ENCODE measurements around the gene MS4A2.
"Not testable (repeated sequence)": the region's sequence is repeated elsewhere in the genome, so short reads cannot be mapped to it uniquely, and the experiment has no call there.

The MS4A2 gene

DNA sequence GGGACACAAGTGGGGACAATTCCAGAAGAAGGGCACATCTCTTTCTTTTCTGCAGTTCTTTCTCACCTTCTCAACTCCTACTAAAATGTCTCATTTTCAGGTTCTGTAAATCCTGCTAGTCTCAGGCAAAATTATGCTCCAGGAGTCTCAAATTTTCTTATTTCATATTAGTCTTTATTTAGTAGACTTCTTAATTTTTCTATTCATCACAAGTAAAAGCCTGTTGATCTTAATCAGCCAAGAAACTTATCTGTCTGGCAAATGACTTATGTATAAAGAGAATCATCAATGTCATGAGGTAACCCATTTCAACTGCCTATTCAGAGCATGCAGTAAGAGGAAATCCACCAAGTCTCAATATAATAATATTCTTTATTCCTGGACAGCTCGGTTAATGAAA is at the start of gene MS4A2:
TSS of gene MS4A2 (plus strand) at position 301 of the 400 bp plus-strand sequence. CDS start 102 bp downstream, outside the sequence.
- no peak for DNase-seq

GRCh38 chr11:60040109-60040508 is 48.4 kb upstream of the MS4A2 start, which contains the start of gene OOSP2:
OOSP2 (plus strand) TSS chr11:60040409; CDS start chr11:60040460, 51 bp downstream.
- DNase-seq: no peak

- DNase-seq: not testable (repeated sequence)
These were observed 38.0 kb upstream of the MS4A2 start for GRCh38 chr11:60050422-60050821.

DNA sequence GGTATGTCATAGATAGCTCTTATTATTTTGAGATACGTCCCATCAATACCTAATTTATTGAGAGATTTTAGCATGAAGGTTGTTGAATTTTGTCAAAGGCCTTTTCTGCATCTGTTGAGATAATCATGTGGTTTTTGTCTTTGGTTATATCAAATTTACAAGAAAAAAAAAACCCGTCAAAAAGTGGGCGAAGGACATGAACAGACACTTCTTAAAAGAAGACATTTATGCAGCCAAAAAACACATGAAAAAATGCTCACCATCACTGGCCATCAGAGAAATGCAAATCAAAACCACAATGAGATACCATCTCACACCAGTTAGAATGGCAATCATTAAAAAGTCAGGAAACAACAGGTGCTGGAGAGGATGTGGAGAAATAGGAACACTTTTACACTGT is 37.6 kb upstream of the MS4A2 start:
- not testable (repeated sequence) for DNase-seq

GRCh38 chr11:60056349-60056969 is 32.0 kb upstream of the MS4A2 start, which contains the start of gene MS4A3:
MS4A3 (plus strand) TSS chr11:60056665; CDS start chr11:60061161, 4,496 bp downstream.
- DNase-seq: no peak

- DNase-seq: no peak
These were observed 29.4 kb upstream of the MS4A2 start for GRCh38 chr11:60059052-60059451.

- no peak for DNase-seq
These were observed 28.8 kb upstream of the MS4A2 start for GRCh38 chr11:60059521-60060240.

- DNase-seq: no peak
These were observed 24.4 kb upstream of the MS4A2 start for GRCh38 chr11:60064111-60064510.

- DNase-seq: no peak
These were observed 22.7 kb upstream of the MS4A2 start for GRCh38 chr11:60065801-60066200.

- DNase-seq: no peak
These were observed 19.0 kb upstream of the MS4A2 start for GRCh38 chr11:60069450-60069849.

GRCh38 chr11:60071644-60072043 is 16.8 kb upstream of the MS4A2 start:
- DNase-seq: not testable (repeated sequence)

- no peak for DNase-seq
These were observed 11.1 kb upstream of the MS4A2 start for GRCh38 chr11:60077216-60077817.

DNA sequence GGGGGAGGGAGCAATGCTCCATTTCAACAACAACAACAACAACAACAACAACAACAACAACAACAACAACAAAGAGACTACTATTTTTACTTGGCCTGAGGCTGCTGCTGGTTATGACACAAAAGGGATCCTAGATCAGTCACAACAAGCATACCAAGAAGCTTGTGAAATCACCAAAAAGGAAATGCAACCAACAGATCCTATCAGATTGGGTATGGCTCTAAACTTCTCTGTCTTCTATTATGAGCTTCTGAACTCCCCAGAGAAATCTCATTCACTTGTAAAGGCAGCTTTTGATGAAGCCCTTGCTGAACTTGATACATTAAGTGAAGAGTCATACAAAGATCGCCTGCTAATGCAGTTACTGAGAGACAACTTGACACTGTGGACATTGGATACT is 10.5 kb upstream of the MS4A2 start:
- DNase-seq: no peak

- DNase-seq: no peak
These were observed 9.7 kb upstream of the MS4A2 start for GRCh38 chr11:60078745-60079144.

DNA sequence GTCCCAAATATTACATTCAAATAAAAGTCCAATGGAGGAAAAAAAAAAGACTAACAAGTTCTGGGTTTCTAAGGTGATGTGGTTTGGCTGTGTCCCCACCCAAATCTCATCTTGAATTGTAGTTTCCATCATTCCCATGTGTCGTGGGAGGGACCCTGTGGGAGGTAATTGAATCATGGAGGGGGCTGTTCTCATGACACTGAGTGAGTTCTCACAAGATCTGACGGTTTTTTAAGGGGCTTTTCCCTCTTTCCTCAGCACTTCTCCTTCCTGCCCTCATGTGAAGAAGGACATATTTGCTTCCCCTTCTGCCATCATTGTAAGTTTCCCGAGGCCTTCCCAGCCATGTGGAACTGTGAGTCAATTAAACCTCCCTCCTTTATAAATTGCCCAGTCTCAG is 7.9 kb upstream of the MS4A2 start:
- DNase-seq: no peak

DNA sequence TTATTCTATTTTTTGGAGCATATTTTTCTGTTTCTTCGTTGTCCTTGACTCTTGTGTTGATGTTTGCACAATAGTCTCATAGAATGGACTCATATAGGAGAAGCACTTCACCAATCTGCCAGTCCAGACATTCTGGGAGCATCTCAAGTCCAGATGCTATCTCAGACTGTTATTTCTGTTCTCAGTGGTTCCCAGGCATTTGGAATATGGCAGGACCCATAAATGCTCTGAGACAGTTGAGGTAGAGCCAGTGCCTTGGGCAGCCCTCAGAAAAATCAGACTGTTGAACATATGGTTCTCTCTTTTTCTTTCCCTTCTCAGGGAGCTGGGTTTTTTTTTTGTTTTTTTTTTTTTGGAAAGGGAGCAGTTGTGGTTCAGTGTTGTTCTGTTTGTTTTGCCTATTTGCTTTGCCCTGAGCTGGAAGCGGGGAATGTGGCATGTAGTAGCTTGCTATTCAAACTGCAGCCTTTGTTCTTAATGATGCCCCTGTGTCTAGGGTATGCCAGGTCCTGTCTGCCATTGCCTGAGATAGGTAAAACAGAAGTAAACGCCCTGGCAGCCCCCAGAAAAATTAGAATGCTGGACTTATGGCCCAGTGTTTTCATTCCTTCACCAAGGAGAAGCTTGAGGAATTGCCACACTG is 3.7 kb upstream of the MS4A2 start:
- DNase-seq: no peak

- no peak for DNase-seq
These were observed 2.6 kb upstream of the MS4A2 start for GRCh38 chr11:60085909-60086308.

GRCh38 chr11:60087239-60087638 is 1.2 kb upstream of the MS4A2 start:
- DNase-seq: no peak

GRCh38 chr11:60095477-60096120 is 7.1 kb downstream of the MS4A2 start:
- DNase-seq: no peak

DNA sequence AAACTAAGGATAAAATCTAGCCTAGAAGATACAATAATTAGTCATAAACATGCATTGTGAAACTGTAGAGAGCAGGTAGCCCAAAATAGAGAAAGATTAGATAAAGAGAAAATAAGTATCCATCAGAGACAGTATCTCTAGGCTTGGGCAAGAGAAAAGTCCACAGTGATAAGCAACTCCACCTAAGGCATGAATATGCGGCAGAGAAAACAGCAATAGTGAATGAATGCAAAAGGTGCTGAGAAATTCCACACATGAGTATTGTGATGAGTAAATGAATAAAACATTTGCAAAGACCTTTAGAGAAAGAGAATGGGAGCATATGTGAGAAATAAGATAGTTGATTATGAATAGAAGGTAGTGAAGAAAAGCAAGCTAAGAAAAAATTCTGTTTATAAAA is 8.7 kb downstream of the MS4A2 start:
- DNase-seq: no peak

GRCh38 chr11:60098508-60098907 is 10.0 kb downstream of the MS4A2 start:
- no peak for DNase-seq

- DNase-seq: no peak
These were observed 12.1 kb downstream of the MS4A2 start for GRCh38 chr11:60100516-60100915.

DNA sequence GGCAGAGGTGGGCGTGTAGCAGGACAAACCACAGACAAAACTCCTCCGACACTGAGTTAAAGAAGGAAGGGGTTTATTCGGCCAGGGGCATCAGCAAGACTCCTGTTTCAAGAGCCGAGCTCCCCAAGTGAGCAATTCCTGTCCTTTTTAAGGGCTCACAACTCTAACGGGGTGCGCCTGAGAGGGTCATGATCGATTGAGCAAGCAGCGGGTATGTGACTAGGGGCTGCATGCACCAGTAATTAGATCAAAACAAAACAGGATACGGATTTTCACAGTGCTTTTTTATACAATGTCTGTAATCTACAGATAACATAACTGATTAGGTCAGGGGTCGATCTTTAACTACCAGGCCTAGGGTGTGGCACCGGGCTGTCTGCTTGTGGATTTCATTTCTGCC is 12.9 kb downstream of the MS4A2 start:
- DNase-seq: not testable (repeated sequence)

Measured in NCI-H510A treated with DMSO at 0.1 percent for 48 hours (cell line).